GM19351 (cell line): ENCODE data around the gene CTNNA2.

Source experiments
- ATAC-seq: cut with Tn5 transposase; IDR thresholded peaks from one replicate; pipeline ENCODE4 v1.9.1; 2021; ENCODE audit warnings: mild to moderate bottlenecking, moderate library complexity; ENCODE audit not compliant: unreplicated experiment

CTNNA2 gene

GRCh38 chr2:79512442-79513401 is at the start of gene CTNNA2:
Gene CTNNA2 (plus strand): TSS chr2:79513051.
- peak; percentile 58 for ATAC-seq

- no peak for ATAC-seq
Measured at GRCh38 chr2:79487399-79487798, 25.5 kb upstream of the CTNNA2 start.

- ATAC-seq, result no peak
Measured at GRCh38 chr2:79511320-79511951, 1.4 kb upstream of the CTNNA2 start.

GRCh38 chr2:79513711-79514110 is 860 bp downstream of the CTNNA2 start:
- no peak for ATAC-seq

GRCh38 chr2:79529636-79530035 is 16.8 kb downstream of the CTNNA2 start:
- ATAC-seq, result no peak

GRCh38 chr2:79530443-79530842 is 17.6 kb downstream of the CTNNA2 start:
- ATAC-seq, result no peak

GRCh38 chr2:79547568-79547967 is 34.7 kb downstream of the CTNNA2 start:
- no peak for ATAC-seq

GRCh38 chr2:79552653-79553052 is 39.8 kb downstream of the CTNNA2 start:
- ATAC-seq, result no peak

- no peak for ATAC-seq
Measured at GRCh38 chr2:79554899-79555298, 42.0 kb downstream of the CTNNA2 start.

GRCh38 chr2:79564065-79564464 is 51.2 kb downstream of the CTNNA2 start:
- no peak for ATAC-seq

- no peak for ATAC-seq
Measured at GRCh38 chr2:79569048-79569447, 56.2 kb downstream of the CTNNA2 start.

- ATAC-seq, result no peak
Measured at GRCh38 chr2:79573895-79574674, 61.2 kb downstream of the CTNNA2 start.

- no peak for ATAC-seq
Measured at GRCh38 chr2:79576451-79576850, 63.6 kb downstream of the CTNNA2 start.

- ATAC-seq, result no peak
Measured at GRCh38 chr2:79578952-79579351, 66.1 kb downstream of the CTNNA2 start.

- no peak for ATAC-seq
Measured at GRCh38 chr2:79580175-79580574, 67.3 kb downstream of the CTNNA2 start.

GRCh38 chr2:79585701-79586433 is 73.0 kb downstream of the CTNNA2 start:
- no peak for ATAC-seq

- ATAC-seq, result no peak
Measured at GRCh38 chr2:79591281-79591680, 78.4 kb downstream of the CTNNA2 start.

- no peak for ATAC-seq
Measured at GRCh38 chr2:79593237-79593867, 80.5 kb downstream of the CTNNA2 start.

GRCh38 chr2:79596403-79596802 is 83.6 kb downstream of the CTNNA2 start:
- ATAC-seq, result no peak

- no peak for ATAC-seq
Measured at GRCh38 chr2:79604748-79605147, 91.9 kb downstream of the CTNNA2 start.
